ENCODE data around the gene KRT79.
"Not testable (repeated sequence)": the region's sequence is repeated elsewhere in the genome, so short reads cannot be mapped to it uniquely, and the experiment has no call there.

The KRT79 gene

GRCh38 chr12:52801773-52802172, 32.3 kb downstream of the KRT79 start:
- no peak for DNase-seq

GRCh38 chr12:52800259-52800917, 33.7 kb downstream of the KRT79 start:
- DNase-seq, result no peak

GRCh38 chr12:52799505-52800211, 34.5 kb downstream of the KRT79 start:
- no peak for DNase-seq

- DNase-seq, result no peak
Observed at GRCh38 chr12:52798671-52799504, 35.2 kb downstream of the KRT79 start.

GRCh38 chr12:52798003-52798670, 36.0 kb downstream of the KRT79 start:
- no peak for DNase-seq

GRCh38 chr12:52797529-52797894, 36.6 kb downstream of the KRT79 start:
- DNase-seq, result no peak

- DNase-seq, result no peak
Observed at GRCh38 chr12:52796839-52797528, 37.1 kb downstream of the KRT79 start.

- DNase-seq, result no peak
Observed at GRCh38 chr12:52796429-52796794, 37.7 kb downstream of the KRT79 start.

- no peak for DNase-seq
Observed at GRCh38 chr12:52795694-52796428, 38.2 kb downstream of the KRT79 start, which contains the start of gene KRT3. KRT3 (minus strand) TSS chr12:52796117; CDS start chr12:52796042, 75 bp downstream.

GRCh38 chr12:52795332-52795674, 38.8 kb downstream of the KRT79 start:
- not testable (repeated sequence) for DNase-seq

GRCh38 chr12:52794479-52795331, 39.4 kb downstream of the KRT79 start:
- no peak for DNase-seq

GRCh38 chr12:52792185-52793029, 41.7 kb downstream of the KRT79 start:
- DNase-seq, result no peak

GRCh38 chr12:52791271-52792184, 42.6 kb downstream of the KRT79 start:
- no peak for DNase-seq

GRCh38 chr12:52790427-52791270, 43.5 kb downstream of the KRT79 start:
- no peak for DNase-seq

- DNase-seq, result no peak
Observed at GRCh38 chr12:52789637-52790426, 44.3 kb downstream of the KRT79 start.

GRCh38 chr12:52788876-52789636, 45.1 kb downstream of the KRT79 start:
- DNase-seq, result no peak
